NCI-H526 (cell line): Measurements from ENCODE around the gene CDH8.

Source experiments
- DNase-seq, 2 experiments: peaks; one replicate each; lab custom pipeline; 2025; lab: John Stamatoyannopoulos, UW

Gene CDH8

DNA sequence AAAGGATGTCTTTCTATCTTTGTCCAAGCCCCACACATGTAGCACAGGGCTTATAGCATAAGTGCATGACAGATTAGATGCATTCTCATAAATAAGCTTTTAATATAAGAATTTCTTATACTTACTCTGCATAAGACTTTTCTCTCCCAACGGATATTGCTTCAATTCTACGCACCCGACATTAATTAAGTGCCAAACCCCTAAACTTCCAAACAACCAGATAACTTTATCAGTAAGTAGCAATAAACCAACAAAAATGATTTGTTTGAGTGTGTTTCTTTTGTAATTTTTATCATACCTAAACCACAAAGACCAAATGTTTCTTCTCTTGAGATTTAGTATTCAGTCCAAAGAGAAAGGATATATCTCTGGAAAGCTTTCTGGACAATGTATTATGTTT is 391.5 kb downstream of the CDH8 start:
- DNase-seq: no peak

DNA sequence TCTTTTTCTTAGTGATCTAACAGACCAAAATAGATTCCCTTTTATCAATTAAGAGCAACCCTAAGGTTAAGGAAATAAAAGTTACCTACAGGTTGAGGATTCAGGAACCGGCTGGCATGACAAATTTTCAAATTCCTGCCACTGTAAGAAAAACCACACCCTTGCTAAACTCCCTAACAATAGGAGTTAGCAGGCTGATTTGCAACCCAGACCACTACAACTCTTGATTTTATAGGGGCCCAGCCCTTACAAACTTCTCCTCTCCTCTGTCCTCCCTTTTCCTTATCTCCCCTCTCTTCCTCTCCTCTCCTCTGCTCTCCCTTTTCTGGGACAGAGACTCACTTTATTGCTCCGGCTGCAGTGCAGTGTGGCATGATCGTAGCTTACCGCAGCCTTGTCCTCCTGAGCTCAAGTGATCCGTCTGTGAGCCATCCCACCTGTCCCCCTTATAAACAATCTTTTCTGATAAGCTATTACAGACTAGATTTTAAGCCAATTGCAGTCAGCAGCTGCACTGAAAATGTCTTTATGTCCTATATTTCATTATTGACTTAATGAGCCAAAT is 418.9 kb downstream of the CDH8 start:
- no peak for DNase-seq

DNA sequence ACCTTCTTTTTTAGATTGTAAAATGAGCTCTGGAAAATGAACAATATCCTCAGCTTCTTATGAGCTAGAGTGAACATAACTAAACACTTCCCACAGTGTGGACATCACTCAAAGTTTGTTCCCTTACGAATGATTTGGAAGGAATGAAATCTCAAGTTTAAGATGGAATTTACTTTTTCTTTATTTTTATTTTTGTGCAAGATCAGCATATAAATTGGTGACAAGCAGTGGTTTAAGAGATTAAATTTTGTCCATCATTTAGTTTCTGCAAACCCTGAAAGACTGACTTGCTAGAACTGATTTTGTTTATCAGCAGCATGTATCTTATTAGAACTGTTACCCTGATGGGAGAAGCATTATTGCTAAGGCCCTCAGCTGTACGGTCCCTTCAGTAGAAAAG is 420.1 kb downstream of the CDH8 start:
- DNase-seq: no peak

DNA sequence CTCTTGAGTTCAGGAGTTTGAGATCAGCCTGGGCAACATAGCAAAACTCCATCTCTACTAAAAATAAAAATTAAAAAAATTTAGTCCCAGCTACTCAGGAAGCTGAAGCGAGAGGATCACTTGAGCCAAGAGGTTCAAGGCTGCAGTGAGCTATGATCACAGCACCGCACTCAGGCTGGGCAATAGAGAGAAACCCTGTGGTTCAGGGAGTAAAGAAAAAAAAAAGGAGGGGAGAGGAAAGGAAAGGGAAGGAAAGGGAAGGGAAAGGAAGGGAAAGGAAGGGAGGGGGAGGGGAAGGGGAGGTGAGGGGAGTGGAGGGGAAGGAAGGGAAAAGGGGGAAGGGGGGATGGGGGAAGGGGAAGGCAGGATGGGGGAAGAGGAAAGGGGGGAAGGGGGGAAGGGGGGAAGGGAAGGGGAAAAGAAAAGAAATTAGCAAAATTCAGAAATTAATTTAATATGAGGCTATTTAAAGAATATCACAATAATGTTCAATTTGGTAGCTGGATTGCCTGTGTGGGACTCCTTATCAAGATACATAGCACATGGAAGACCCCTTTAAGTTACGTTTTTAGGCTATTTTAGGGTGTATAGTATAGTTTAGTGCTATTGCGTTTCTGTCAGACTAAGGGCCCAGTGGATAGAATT is 424.3 kb downstream of the CDH8 start:
- no peak for DNase-seq

DNA sequence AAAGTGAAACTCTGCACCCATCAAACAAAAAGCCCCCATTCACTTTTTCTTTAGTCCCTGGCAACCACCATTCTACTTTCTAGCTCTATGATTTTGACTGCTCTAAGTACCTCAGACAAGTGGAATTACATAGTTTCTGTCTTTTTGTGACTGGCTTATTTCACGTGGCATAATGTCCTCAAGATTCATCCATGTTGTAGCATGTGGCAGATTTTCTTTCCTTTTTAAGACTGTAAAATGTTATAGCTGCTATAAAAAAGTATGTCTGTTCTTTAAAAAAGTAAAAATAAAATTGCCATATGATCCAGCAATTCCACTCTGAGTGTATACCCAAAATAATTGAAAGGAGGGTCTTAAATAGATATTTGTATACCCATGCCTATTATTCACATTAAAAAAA is 429.7 kb downstream of the CDH8 start:
- no peak for DNase-seq
